ENCODE data around the gene MSI2. TPM values are rescaled to one million over a fixed set of nuclear protein-coding genes. Genes with fewer than 3 reads are reported as not detected.

MSI2 gene
- total and polyA plus RNA-seq, 7 donors = 12.6 to 25.8 (median 21.3) TPM

GRCh38 chr17:57629470-57629869 is 373.1 kb downstream of the MSI2 start:
- 70 to 92% methylated on average over 8 of the region's 8 CpGs for WGBS, 2 donors
- TF ChIP-seq CTCF (IDR thresholded peaks at IDR 0.05) (no peak), POLR2A (IDR thresholded peaks at IDR 0.05) (no peak), EP300 (IDR thresholded peaks at IDR 0.05) (no peak), POLR2AphosphoS5 (IDR thresholded peaks at IDR 0.05) (no peak)
- Histone ChIP-seq H3K9me3 (no peaks in the 10 kb centered on the region), H3K27me3 (no peaks in the 10 kb centered on the region), H3K4me3 (no peak overlapping the region), H3K27ac (no peak overlapping the region), H3K36me3 (peaks cover 0 to 5% (median 0%) of the 10 kb centered on the region in 4 donors), H3K4me1 (no peaks in the 10 kb centered on the region)
- intact Hi-C loops (cut with DNase I) = loop anchor here (10.0 kb wide), 1 partner anchor 115 kb away; the partner anchor contains the start of gene CCDC182
- DNase-seq = no peak

GRCh38 chr17:57629886-57630285 is 373.6 kb downstream of the MSI2 start:
- no peaks in the 10 kb centered on the region for H3K9me3 ChIP-seq
- intact Hi-C loops (cut with DNase I) = loop anchor here (10.0 kb wide), 1 partner anchor 115 kb away; the partner anchor contains the start of gene CCDC182
- WGBS, 2 donors = 93 to 96% methylated on average over 4 of the region's 4 CpGs
- no peak overlapping the region for H3K27ac ChIP-seq
- no peaks in the 10 kb centered on the region for H3K27me3 ChIP-seq
- no peak overlapping the region for H3K4me3 ChIP-seq
- no peaks in the 10 kb centered on the region for H3K4me1 ChIP-seq
- TF ChIP-seq CTCF (IDR thresholded peaks at IDR 0.05) = no peak
- TF ChIP-seq POLR2AphosphoS5 (IDR thresholded peaks at IDR 0.05) = no peak
- TF ChIP-seq EP300 (IDR thresholded peaks at IDR 0.05) = no peak
- no peak for DNase-seq
- H3K36me3 ChIP-seq = peaks cover 0 to 5% (median 0%) of the 10 kb centered on the region in 4 donors

GRCh38 chr17:57630736-57631135 is 374.4 kb downstream of the MSI2 start:
- peaks cover 0 to 5% (median 0%) of the 10 kb centered on the region in 4 donors for H3K36me3 ChIP-seq
- no peaks in the 10 kb centered on the region for H3K9me3 ChIP-seq
- intact Hi-C loops (cut with DNase I) = no loop called here
- H3K4me1 ChIP-seq = no peaks in the 10 kb centered on the region
- no peak overlapping the region for H3K4me3 ChIP-seq
- DNase-seq = no peak
- H3K27ac ChIP-seq = no peak overlapping the region
- no peak for TF ChIP-seq POLR2AphosphoS5 (IDR thresholded peaks at IDR 0.05)
- no peak for TF ChIP-seq EP300 (IDR thresholded peaks at IDR 0.05)
- TF ChIP-seq CTCF (IDR thresholded peaks at IDR 0.05) = no peak
- H3K27me3 ChIP-seq = no peaks in the 10 kb centered on the region
- 97 to 99% methylated on average over 8 of the region's 8 CpGs for whole genome bisulfite sequencing, 2 donors

GRCh38 chr17:57631871-57632270 is 375.5 kb downstream of the MSI2 start:
- intact Hi-C loops (cut with DNase I) = no loop called here
- no peak for DNase-seq
- peaks cover 0 to 5% (median 0%) of the 10 kb centered on the region in 4 donors for H3K36me3 ChIP-seq
- H3K4me1 ChIP-seq = no peaks in the 10 kb centered on the region
- no peaks in the 10 kb centered on the region for H3K9me3 ChIP-seq
- 83 to 95% methylated on average over 6 of the region's 6 CpGs for WGBS, 2 donors
- no peaks in the 10 kb centered on the region for H3K27me3 ChIP-seq
- H3K27ac ChIP-seq = no peak overlapping the region
- no peak for TF ChIP-seq EP300 (IDR thresholded peaks at IDR 0.05)
- H3K4me3 ChIP-seq = no peak overlapping the region

GRCh38 chr17:57632294-57632693 is 376.0 kb downstream of the MSI2 start:
- no peak overlapping the region for H3K27ac ChIP-seq
- 96 to 97% methylated on average over 5 of the region's 5 CpGs for WGBS, 2 donors
- H3K4me1 ChIP-seq = no peaks in the 10 kb centered on the region
- no peak overlapping the region for H3K4me3 ChIP-seq
- intact Hi-C loops (cut with DNase I) = no loop called here
- DNase-seq = no peak
- H3K36me3 ChIP-seq = peaks cover 0 to 5% (median 0%) of the 10 kb centered on the region in 4 donors
- H3K27me3 ChIP-seq = no peaks in the 10 kb centered on the region
- no peaks in the 10 kb centered on the region for H3K9me3 ChIP-seq
- TF ChIP-seq CTCF (IDR thresholded peaks at IDR 0.05) = no peak
- no peak for TF ChIP-seq POLR2A (IDR thresholded peaks at IDR 0.05)
- TF ChIP-seq EP300 (IDR thresholded peaks at IDR 0.05) = no peak
- no peak for TF ChIP-seq POLR2AphosphoS5 (IDR thresholded peaks at IDR 0.05)

Measured in sigmoid colon (tissue), 7 donors.